BLaER1 treated with 17β-estradiol and CSF1 and Interleukin-3, amounts not matched to agents 10 nM and 100 nM (cell line): ENCODE results near the gene SDR9C7.
"Not testable (repeated sequence)": the region's sequence is repeated elsewhere in the genome, so short reads cannot be mapped to it uniquely, and the experiment has no call there.

Experiments
- H3K27ac ChIP-seq, 11 experiments: shearing (Covaris generic); formaldehyde crosslinking; 2 replicates each; pipeline ENCODE4 v1.8.1; 2022
- H3K27me3 ChIP-seq, 11 experiments: shearing (Covaris generic); formaldehyde crosslinking; 2 replicates each; pipeline ENCODE4 v1.8.1; 2022
- H3K36me3 ChIP-seq, 11 experiments: shearing (Covaris generic); formaldehyde crosslinking; 2 replicates each; pipeline ENCODE4 v1.8.1; 2022
- H3K4me1 ChIP-seq, 10 experiments: shearing (Covaris generic); formaldehyde crosslinking; 2 replicates each; pipeline ENCODE4 v1.8.1; 2022
- H3K4me2 ChIP-seq, 11 experiments: shearing (Covaris generic); formaldehyde crosslinking; 2 replicates each; pipeline ENCODE4 v1.8.1; 2022
- H3K4me3 ChIP-seq, 10 experiments: shearing (Covaris generic); formaldehyde crosslinking; 2 replicates each; pipeline ENCODE4 v1.8.1; 2022
- H3K9ac ChIP-seq, 11 experiments: shearing (Covaris generic); formaldehyde crosslinking; 2 replicates each; pipeline ENCODE4 v1.8.1; 2022
- H3K9me3 ChIP-seq, 11 experiments: shearing (Covaris generic); formaldehyde crosslinking; replicated peaks in 1 of 11; 2 replicates each; pipeline ENCODE4 v1.8.1; 2022
- H4K20me1 ChIP-seq, 11 experiments: shearing (Covaris generic); formaldehyde crosslinking; 2 replicates each; pipeline ENCODE4 v1.8.1; 2022
- Cebpa-rat ChIP-seq, 11 experiments: shearing (Covaris generic); IDR thresholded peaks; 2 replicates each; pipeline ENCODE4 v1.8.1; 2022

Gene SDR9C7

GRCh38 chr12:56963557-56963956, 29.3 kb upstream of the SDR9C7 start:
- not testable (repeated sequence) for H3K27me3 ChIP-seq, H4K20me1 ChIP-seq, H3K4me2 ChIP-seq, H3K4me1 ChIP-seq, H3K27ac ChIP-seq, H3K36me3 ChIP-seq, H3K4me3 ChIP-seq, H3K9ac ChIP-seq
- peaks cover 11 to 36% (median 27%) of the 10 kb centered on the region in 11 experiments; a peak in 21 of 22 replicates for H3K9me3 ChIP-seq

DNA sequence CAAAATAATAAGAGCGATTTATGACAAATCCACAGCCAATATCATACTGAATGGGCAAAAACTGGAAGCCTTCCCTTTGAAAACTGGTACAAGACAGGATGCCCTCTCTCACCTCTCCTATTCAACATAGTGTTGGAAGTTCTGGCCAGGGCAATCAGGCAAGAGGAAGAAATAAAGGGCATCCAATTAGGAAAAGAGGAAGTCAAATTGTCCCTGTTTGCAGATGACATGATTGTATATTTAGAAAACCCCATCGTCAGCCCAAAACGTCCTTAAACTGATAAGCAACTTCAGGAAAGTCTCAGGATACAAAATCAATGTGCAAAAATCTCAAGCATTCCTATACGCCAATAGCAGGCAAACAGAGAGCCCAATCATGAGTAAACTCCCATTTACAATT, 28.0 kb upstream of the SDR9C7 start:
- not testable (repeated sequence) for H3K36me3 ChIP-seq, H3K27me3 ChIP-seq, H3K27ac ChIP-seq, H4K20me1 ChIP-seq, H3K4me1 ChIP-seq, H3K9ac ChIP-seq, H3K4me3 ChIP-seq
- peaks cover 19 to 43% (median 33%) of the 10 kb centered on the region in 11 experiments; a peak in 21 of 22 replicates for H3K9me3 ChIP-seq
- H3K4me2 ChIP-seq = peak overlapping the region in 1 of 11 experiments; percentile 18; a peak in 1 of 22 replicates

GRCh38 chr12:56958422-56958821, 24.2 kb upstream of the SDR9C7 start:
- H4K20me1 ChIP-seq = no peaks in the 10 kb centered on the region
- H3K4me3 ChIP-seq = no peak overlapping the region
- no peak overlapping the region for H3K9ac ChIP-seq
- H3K27me3 ChIP-seq = no peaks in the 10 kb centered on the region
- H3K9me3 ChIP-seq = peaks cover 11 to 32% (median 23%) of the 10 kb centered on the region in 11 experiments; a peak in 21 of 22 replicates
- TF ChIP-seq Cebpa-rat (IDR thresholded peaks at IDR 0.05) = no peak
- H3K36me3 ChIP-seq = no peaks in the 10 kb centered on the region
- H3K27ac ChIP-seq = no peak overlapping the region
- H3K4me1 ChIP-seq = peaks cover 0 to 24% (median 0%) of the 10 kb centered on the region in 10 experiments; a peak in 7 of 20 replicates
- no peak overlapping the region for H3K4me2 ChIP-seq

DNA sequence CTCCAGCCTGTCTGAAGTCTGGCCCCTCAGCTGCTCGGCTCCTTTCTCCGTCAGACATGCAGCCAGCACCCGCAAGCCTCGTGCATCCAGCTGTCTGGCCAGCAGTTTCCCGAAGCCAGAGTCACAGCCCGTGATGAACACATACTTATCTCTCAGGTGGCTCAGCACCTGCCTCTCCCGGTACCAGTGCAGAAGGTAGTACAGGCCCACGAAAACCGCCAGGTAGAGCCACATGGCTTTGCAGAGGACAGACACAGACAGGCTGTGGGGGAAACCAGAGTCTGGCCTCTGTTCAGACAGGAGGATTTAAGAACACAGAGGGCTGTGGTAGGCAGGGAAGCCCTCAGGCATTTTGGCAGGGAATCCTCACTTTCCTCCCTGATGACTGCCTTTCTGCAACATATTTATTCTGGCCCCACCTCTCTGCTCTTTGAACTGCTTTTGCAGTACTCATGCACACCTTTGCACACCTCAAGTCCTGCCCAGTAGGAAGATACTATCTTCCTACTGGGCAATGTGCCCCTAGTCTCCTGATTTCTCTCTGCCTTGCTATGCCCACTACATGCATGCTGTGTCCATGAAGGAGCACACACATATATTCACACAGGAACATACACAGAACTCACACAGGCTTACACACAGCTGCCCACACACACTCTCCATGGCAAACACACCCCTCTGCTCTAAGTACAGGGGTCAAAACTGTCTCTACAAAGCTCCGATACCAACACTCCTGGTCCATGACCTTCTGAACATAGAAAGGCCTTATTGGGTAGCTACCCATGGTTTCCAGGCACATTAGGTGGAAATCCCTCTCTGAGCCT, 23.2 kb upstream of the SDR9C7 start, which contains the start of gene RDH16:
Gene RDH16, minus strand, starts transcription at position 380 of the 824 bp plus-strand sequence. Its CDS starts 146 bp downstream, at position 234.
- H3K4me2 ChIP-seq = no peak within 1 kb of the TSS
- no peak for TF ChIP-seq Cebpa-rat (IDR thresholded peaks at IDR 0.05)
- peaks cover 10 to 22% (median 15%) of the 10 kb centered on the region in 11 experiments; a peak in 21 of 22 replicates for H3K9me3 ChIP-seq
- H3K4me3 ChIP-seq = no peak within 1 kb of the TSS
- no peaks in the 10 kb centered on the region for H3K36me3 ChIP-seq
- H4K20me1 ChIP-seq = no peaks in the 10 kb centered on the region
- H3K27ac ChIP-seq = no peak within 1 kb of the TSS
- no peaks in the 10 kb centered on the region for H3K27me3 ChIP-seq
- H3K4me1 ChIP-seq = peaks cover 0 to 22% (median 0%) of the 10 kb centered on the region in 10 experiments; a peak in 7 of 20 replicates
- no peak within 1 kb of the TSS for H3K9ac ChIP-seq

DNA sequence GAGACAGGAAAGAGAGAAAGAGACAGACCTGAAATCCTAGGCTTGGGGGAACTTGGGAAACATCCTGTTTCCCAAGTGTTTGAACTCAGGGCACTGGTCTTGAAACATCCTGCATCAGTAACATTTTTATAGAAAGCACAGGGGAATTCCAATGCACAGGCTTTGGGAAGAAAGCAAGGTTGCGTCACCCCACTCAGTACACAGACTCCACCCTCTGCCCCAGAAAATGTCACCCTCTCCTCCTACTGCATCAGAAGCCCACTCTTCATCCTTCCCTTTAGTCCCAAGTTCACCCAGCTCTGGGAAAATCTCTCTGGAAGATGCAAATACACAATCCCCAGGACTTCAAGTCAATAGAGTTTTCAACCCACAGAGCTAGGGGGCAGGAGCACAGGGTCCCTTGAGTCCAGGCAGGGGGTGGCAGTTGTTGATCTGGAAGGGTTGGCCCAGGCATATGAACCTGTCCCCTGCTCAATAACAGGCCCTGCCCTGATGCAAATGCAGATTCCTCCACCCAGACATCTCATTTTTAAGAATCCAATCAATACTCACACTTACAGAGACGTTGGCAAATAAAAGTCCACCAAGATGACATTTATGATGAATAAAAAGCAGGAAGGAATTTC, 21.5 kb upstream of the SDR9C7 start:
- Histone ChIP-seq H3K4me3 (no peak overlapping the region), H3K27ac (no peak overlapping the region), H3K4me1 (peaks cover 0 to 18% (median 0%) of the 10 kb centered on the region in 10 experiments; a peak in 6 of 20 replicates), H3K9me3 (peaks cover 10 to 25% (median 13%) of the 10 kb centered on the region in 11 experiments; a peak in 20 of 22 replicates), H4K20me1 (no peaks in the 10 kb centered on the region), H3K4me2 (peak overlapping the region in 4 of 11 experiments; percentile 29 to 46 (median 35); a peak in 5 of 22 replicates), H3K36me3 (no peaks in the 10 kb centered on the region), H3K9ac (no peak overlapping the region), H3K27me3 (no peaks in the 10 kb centered on the region)
- peak in 2 of 11 experiments; percentile 18 to 36; a peak in 1 of 22 replicates for TF ChIP-seq Cebpa-rat (IDR thresholded peaks at IDR 0.05)

GRCh38 chr12:56954958-56955355, 20.7 kb upstream of the SDR9C7 start:
- H3K27me3 ChIP-seq = no peaks in the 10 kb centered on the region
- no peaks in the 10 kb centered on the region for H4K20me1 ChIP-seq
- no peak overlapping the region for H3K27ac ChIP-seq
- H3K4me3 ChIP-seq = no peak overlapping the region
- H3K9ac ChIP-seq = no peak overlapping the region
- H3K36me3 ChIP-seq = no peaks in the 10 kb centered on the region
- peaks cover 0 to 18% (median 0%) of the 10 kb centered on the region in 10 experiments; a peak in 6 of 20 replicates for H3K4me1 ChIP-seq
- H3K4me2 ChIP-seq = peak overlapping the region in 4 of 11 experiments; percentile 29 to 46 (median 35); a peak in 3 of 22 replicates
- TF ChIP-seq Cebpa-rat (IDR thresholded peaks at IDR 0.05) = no peak
- H3K9me3 ChIP-seq = peaks cover 10 to 25% (median 13%) of the 10 kb centered on the region in 11 experiments; a peak in 20 of 22 replicates

DNA sequence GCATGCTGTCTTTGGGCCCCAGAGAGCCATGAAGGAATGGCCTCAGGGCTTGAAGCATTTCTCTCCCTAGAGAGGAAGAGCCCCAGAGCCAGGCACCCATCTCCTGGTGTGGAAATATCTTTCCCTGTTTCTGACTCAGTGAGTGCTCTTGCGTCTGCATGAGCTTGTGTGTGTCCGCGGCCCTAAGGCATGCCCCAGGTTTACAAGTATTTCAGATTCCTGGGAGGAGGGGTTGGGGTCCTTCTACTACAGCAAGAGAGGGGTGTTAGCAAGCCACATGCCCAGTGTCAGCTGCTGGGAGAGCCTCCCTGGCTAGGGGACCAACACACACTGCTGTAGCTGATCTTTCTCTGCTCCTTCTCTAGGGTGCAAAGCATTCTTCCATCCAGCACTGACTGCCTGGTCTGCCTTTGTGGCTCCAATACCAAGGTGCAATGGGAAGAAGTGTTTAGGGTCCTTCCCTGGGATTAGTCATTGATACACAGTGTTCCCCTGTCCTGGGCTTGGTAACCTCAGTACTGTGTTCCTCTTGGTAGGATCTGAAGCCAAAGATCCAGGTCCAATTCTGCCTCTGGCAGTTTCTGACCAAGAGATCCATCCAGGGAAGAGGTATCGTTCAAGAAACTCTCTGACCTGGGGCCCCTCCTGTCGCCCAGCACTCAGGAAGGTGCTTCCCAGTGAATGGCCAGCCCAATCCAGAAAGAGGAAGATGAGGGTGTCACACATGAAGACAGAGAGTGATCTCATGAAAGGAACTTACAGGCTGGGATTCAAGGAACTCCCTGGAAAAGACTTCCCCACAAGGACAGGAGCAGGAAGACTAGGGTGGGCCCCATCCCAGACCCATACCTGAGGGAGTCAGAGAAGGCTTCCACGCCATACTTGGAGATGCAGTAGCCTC, 20.1 kb upstream of the SDR9C7 start:
- Histone ChIP-seq H3K4me3 (no peak overlapping the region), H3K27me3 (no peaks in the 10 kb centered on the region), H3K4me2 (peak overlapping the region in 2 of 11 experiments; percentile 35 to 46; a peak in 2 of 22 replicates), H3K9ac (no peak overlapping the region), H4K20me1 (no peaks in the 10 kb centered on the region), H3K36me3 (no peaks in the 10 kb centered on the region), H3K9me3 (peaks cover 10 to 23% (median 13%) of the 10 kb centered on the region in 11 experiments; a peak in 20 of 22 replicates), H3K4me1 (peaks cover 0 to 18% (median 0%) of the 10 kb centered on the region in 10 experiments; a peak in 6 of 20 replicates), H3K27ac (no peak overlapping the region)
- TF ChIP-seq Cebpa-rat (IDR thresholded peaks at IDR 0.05) = no peak

DNA sequence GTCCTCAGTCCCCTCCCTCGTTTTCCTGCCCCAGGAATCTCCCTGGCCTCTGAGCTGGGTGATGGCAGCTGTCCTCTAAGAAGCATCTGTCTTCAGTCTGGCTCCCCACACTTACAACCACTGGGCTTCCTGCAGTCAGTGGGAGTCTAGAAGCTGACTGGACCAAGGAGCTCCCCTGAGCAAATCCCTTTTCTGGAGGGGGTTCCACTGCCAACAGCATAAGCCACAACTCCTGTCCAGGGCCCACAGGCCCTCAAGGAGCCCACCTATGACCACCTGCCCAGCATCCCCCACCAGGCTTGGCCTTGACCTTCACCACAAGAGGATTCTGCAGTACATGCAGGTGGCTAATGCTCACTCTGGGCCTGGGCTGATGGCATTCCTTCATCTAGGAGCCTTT, 19.1 kb upstream of the SDR9C7 start:
- no peaks in the 10 kb centered on the region for H4K20me1 ChIP-seq
- H3K36me3 ChIP-seq = no peaks in the 10 kb centered on the region
- H3K27ac ChIP-seq = no peak overlapping the region
- H3K4me1 ChIP-seq = peaks cover 0 to 18% (median 0%) of the 10 kb centered on the region in 10 experiments; a peak in 6 of 20 replicates
- H3K9me3 ChIP-seq = peaks cover 3 to 13% (median 7%) of the 10 kb centered on the region in 11 experiments; a peak in 19 of 22 replicates
- H3K4me3 ChIP-seq = no peak overlapping the region
- H3K9ac ChIP-seq = no peak overlapping the region
- H3K27me3 ChIP-seq = no peaks in the 10 kb centered on the region
- no peak overlapping the region for H3K4me2 ChIP-seq
- TF ChIP-seq Cebpa-rat (IDR thresholded peaks at IDR 0.05) = no peak
